ENCODE results near the gene OR5B3.
"Not testable (repeated sequence)": the region's sequence is repeated elsewhere in the genome, so short reads cannot be mapped to it uniquely, and the experiment has no call there.

The OR5B3 gene

GRCh38 chr11:58406774-58407173 lies at the start of gene OR5B3:
TSS of gene OR5B3 (minus strand) at chr11:58406874. CDS start at chr11:58403409, 3,465 bp downstream.
- no peak for DNase-seq

GRCh38 chr11:58451585-58451984 lies 44.9 kb upstream of the OR5B3 start:
- no peak for DNase-seq

GRCh38 chr11:58446294-58446693 lies 39.6 kb upstream of the OR5B3 start:
- DNase-seq, result no peak

GRCh38 chr11:58444300-58444699 lies 37.6 kb upstream of the OR5B3 start:
- DNase-seq, result no peak

- no peak for DNase-seq
Measured at GRCh38 chr11:58442136-58442535, 35.5 kb upstream of the OR5B3 start, which contains the start of gene OR5B12. TSS of gene OR5B12 (minus strand) at chr11:58442236. CDS start at chr11:58440151, 2,085 bp downstream.

- DNase-seq, result no peak
Measured at GRCh38 chr11:58438486-58438885, 31.8 kb upstream of the OR5B3 start.

- DNase-seq, result no peak
Measured at GRCh38 chr11:58434217-58434616, 27.5 kb upstream of the OR5B3 start.

- no peak for DNase-seq
Measured at GRCh38 chr11:58433638-58434203, 27.0 kb upstream of the OR5B3 start.

GRCh38 chr11:58429273-58429672 lies 22.6 kb upstream of the OR5B3 start:
- DNase-seq, result no peak

- no peak for DNase-seq
Measured at GRCh38 chr11:58428021-58428420, 21.3 kb upstream of the OR5B3 start, which contains the start of gene OR5B2. TSS of gene OR5B2 (minus strand) at chr11:58428121. CDS start at chr11:58423261, 4,860 bp downstream.

GRCh38 chr11:58399622-58400021 lies 7.1 kb downstream of the OR5B3 start:
- DNase-seq, result not testable (repeated sequence)

- no peak for DNase-seq
Measured at GRCh38 chr11:58395581-58395980, 11.1 kb downstream of the OR5B3 start.

- no peak for DNase-seq
Measured at GRCh38 chr11:58394195-58394594, 12.5 kb downstream of the OR5B3 start.

- no peak for DNase-seq
Measured at GRCh38 chr11:58392746-58393145, 13.9 kb downstream of the OR5B3 start.

GRCh38 chr11:58391879-58392278 lies 14.8 kb downstream of the OR5B3 start:
- no peak for DNase-seq

GRCh38 chr11:58390551-58391063 lies 16.1 kb downstream of the OR5B3 start:
- no peak for DNase-seq

- no peak for DNase-seq
Measured at GRCh38 chr11:58358969-58359368, 47.7 kb downstream of the OR5B3 start, which contains the start of gene OR5B17. TSS of gene OR5B17 (minus strand) at chr11:58359069. CDS start at chr11:58359069, 0 bp downstream.

- DNase-seq, result no peak
Measured at GRCh38 chr11:58354727-58355126, 51.9 kb downstream of the OR5B3 start.
